ENCODE measurements around the gene PLEK. TPM values are rescaled to one million over a fixed set of nuclear protein-coding genes. Genes with fewer than 3 reads are reported as not detected.
"Not testable (repeated sequence)": the region's sequence is repeated elsewhere in the genome, so short reads cannot be mapped to it uniquely, and the experiment has no call there.

PLEK gene
- total and polyA plus RNA-seq, 5 experiments from 2014 or later, result 2.6 to 148 (median 3.9) TPM

DNA sequence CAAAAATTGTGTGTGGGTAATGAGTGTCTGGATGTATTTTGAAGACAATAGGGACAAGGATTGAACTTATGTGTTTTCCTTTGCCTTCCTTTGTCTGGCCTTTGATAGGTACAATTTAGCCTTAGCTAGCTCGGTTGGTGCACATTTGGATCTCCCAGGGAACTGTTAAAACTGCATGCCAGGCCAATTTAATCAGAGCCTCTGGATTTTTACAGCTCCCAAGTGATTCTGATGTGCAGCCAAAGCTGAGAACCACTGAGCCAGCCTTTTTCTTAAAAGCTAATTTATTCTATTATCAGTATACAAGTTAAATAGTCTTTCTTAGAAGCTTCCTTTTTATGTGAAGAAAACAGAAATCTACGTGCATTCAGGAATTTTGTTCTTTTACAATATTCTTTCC, 25.0 kb downstream of the PLEK start:
- no peak for DNase-seq
- no peak overlapping the region for H3K4me3 Mint-ChIP-seq
- no peaks in the 10 kb centered on the region for H3K36me3 Mint-ChIP-seq
- peak overlapping the region in 2 of 10 donors; percentile 40 to 72 for H3K27ac Mint-ChIP-seq
- peaks cover 0 to 2% (median 0%) of the 10 kb centered on the region in 5 donors for H3K27me3 Mint-ChIP-seq
- peaks cover 13 to 69% (median 26%) of the 10 kb centered on the region in 4 donors for H3K4me1 Mint-ChIP-seq
- ATAC-seq, result no peak
- no peaks in the 10 kb centered on the region for H3K9me3 Mint-ChIP-seq
- POLR2A ChIA-PET, result no interaction called here

GRCh38 chr2:68390586-68390985, 25.5 kb downstream of the PLEK start:
- ATAC-seq (no peak), DNase-seq (no peak)
- Mint-ChIP-seq H3K27me3 (peaks cover 0 to 2% (median 0%) of the 10 kb centered on the region in 5 donors), H3K36me3 (no peaks in the 10 kb centered on the region), H3K4me1 (peaks cover 12 to 65% (median 23%) of the 10 kb centered on the region in 4 donors), H3K4me3 (no peak overlapping the region), H3K9me3 (no peaks in the 10 kb centered on the region), H3K27ac (peak overlapping the region in 3 of 10 donors; percentile 36 to 77 (median 69))
- POLR2A ChIA-PET, result no interaction called here

DNA sequence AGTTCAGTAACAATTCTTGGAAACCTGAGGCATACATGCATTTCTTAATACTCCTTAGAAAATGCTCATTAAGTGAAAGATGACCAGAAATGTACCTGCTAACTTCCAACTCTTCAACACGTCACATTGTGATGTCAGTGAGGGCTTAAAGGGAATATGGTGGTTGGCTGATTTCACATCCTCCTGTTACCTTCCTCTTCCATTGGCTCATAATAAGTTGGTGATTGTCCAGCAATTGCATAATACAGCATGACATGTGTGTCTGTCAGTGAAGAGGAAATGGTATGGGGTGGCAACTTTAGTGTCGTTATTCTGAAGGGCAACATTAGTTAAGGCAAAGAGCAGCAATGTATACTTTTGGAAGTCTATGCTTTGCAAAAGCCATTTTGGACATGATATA, 26.0 kb downstream of the PLEK start:
- Mint-ChIP-seq H3K9me3 (no peaks in the 10 kb centered on the region), H3K36me3 (no peaks in the 10 kb centered on the region), H3K27ac (peak overlapping the region in 3 of 10 donors; percentile 36 to 77 (median 69)), H3K4me3 (no peak overlapping the region), H3K4me1 (peaks cover 10 to 61% (median 20%) of the 10 kb centered on the region in 4 donors), H3K27me3 (peaks cover 0 to 2% (median 0%) of the 10 kb centered on the region in 5 donors)
- ATAC-seq, result no peak
- POLR2A ChIA-PET, result no interaction called here
- no peak for DNase-seq

- DNase-seq (no peak), ATAC-seq (no peak)
- Mint-ChIP-seq H3K36me3 (no peaks in the 10 kb centered on the region), H3K27ac (peak overlapping the region in 2 of 10 donors; percentile 6 to 38), H3K27me3 (peaks cover 0 to 2% (median 0%) of the 10 kb centered on the region in 5 donors), H3K4me3 (no peak overlapping the region), H3K4me1 (peaks cover 10 to 56% (median 20%) of the 10 kb centered on the region in 4 donors), H3K9me3 (no peaks in the 10 kb centered on the region)
- POLR2A ChIA-PET, result no interaction called here
These were observed 26.8 kb downstream of the PLEK start for GRCh38 chr2:68391869-68392268.

DNA sequence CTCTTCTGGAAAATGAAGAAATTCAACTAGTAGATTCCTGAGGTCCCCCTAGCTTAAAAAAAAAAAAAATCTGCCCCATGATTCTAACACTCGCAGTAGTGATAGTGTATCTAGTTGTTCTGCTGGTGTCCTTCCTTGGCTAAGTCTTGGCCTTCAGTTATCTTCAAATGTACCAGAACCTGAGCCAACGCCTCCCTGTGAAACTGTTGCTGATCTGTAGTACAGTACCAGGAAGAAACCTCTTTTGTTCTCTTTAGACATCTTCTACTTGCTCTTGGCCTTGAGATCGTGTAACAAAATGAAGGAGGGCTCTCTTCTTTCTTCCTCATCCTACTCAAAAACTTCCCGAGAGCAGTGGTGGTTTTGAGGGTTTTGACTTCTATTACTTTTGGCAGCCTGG, 31.0 kb downstream of the PLEK start:
- peaks cover 0 to 28% (median 6%) of the 10 kb centered on the region in 9 donors for H3K9me3 Mint-ChIP-seq
- H3K36me3 Mint-ChIP-seq, result peaks cover 0 to 11% (median 0%) of the 10 kb centered on the region in 3 donors
- ATAC-seq, result no peak
- peak overlapping the region in 1 of 10 donors; percentile 65 for H3K27ac Mint-ChIP-seq
- H3K4me3 Mint-ChIP-seq, result no peak overlapping the region
- DNase-seq, result no peak
- peaks cover 0 to 37% (median 0%) of the 10 kb centered on the region in 4 donors for H3K4me1 Mint-ChIP-seq
- H3K27me3 Mint-ChIP-seq, result peaks cover 0 to 5% (median 0%) of the 10 kb centered on the region in 5 donors
- POLR2A ChIA-PET, result no interaction called here

DNA sequence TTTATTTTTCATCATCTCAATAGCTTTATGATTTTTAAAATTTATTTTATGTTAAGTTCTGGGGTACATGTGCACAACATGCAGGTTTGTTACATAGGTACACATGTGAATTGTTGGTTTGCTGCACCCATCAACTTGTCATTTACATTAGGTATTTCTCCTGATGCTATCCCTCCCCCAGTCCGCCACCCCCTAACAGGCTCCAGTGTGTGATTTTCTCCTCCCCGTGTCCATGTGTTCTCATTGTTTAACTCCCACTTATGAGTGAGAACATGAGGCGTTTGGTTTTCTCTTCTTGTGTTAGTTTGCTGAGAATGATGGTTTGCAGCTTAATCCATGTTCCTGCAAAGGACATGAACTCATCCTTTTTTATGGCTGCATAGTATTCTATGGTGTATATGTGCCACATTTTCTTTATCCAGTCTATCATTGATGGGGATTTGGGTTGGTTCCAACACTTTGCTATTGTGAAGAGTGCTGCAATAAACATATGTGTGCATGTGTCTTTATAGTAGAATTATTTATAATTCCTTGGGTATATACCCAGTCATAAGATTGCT, 32.7 kb downstream of the PLEK start:
- ATAC-seq, DNase-seq, H3K4me3 Mint-ChIP-seq, POLR2A ChIA-PET: not testable (repeated sequence)
- H3K36me3 Mint-ChIP-seq, result peaks cover 0 to 15% (median 4%) of the 10 kb centered on the region in 3 donors
- peaks cover 0 to 34% (median 12%) of the 10 kb centered on the region in 9 donors for H3K9me3 Mint-ChIP-seq
- H3K27ac Mint-ChIP-seq, result peak overlapping the region in 1 of 10 donors; percentile 50
- peaks cover 0 to 39% (median 3%) of the 10 kb centered on the region in 4 donors for H3K4me1 Mint-ChIP-seq
- H3K27me3 Mint-ChIP-seq, result peaks cover 0 to 11% (median 3%) of the 10 kb centered on the region in 5 donors

DNA sequence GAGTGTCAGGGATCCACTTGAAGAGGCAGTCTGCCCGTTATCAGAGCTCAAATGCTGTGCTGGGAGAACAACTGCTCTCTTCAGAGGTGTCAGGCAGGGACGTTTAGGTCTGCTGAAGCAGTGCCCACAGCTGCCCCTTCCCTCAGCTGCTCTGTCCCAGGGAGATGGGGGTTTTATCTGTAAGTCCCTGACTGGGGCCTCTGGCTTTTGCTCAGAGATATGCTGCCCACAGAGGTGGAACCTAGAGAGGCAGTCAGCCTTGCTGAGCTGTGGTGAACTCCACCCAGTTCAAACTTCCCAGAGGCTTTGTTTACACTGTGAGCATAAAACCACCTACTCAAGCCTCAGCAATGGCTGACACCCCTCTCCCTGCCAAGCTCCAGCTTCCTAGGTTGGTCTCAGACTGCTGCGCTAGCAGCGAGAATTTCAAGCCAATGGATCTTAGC, 38.1 kb downstream of the PLEK start:
- ATAC-seq, result no peak
- H3K4me3 Mint-ChIP-seq, result peak overlapping the region in 1 of 10 donors; percentile 40
- no peak for DNase-seq

DNA sequence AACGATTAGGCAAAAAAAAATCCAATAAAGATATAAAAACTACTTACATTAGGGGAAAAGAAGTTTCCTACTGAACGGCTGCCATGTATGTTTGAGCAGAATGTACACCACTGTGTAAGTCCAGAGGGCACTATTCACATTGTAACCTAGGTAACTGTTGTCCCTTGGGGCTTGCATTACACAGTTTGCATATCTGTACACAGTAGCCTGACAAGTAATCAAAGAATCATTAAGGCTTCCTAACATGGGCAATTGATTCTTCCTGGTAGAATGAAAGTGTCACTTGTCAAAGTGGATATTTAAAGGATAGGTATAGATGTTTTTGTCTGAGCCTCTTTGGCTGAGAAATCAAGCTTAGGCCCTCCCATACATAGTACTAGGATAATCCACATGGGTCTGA, 39.1 kb downstream of the PLEK start:
- POLR2A ChIA-PET, result no interaction called here
- peaks cover 0 to 16% (median 4%) of the 10 kb centered on the region in 3 donors for H3K36me3 Mint-ChIP-seq
- ATAC-seq (no peak), DNase-seq (no peak)
- peaks cover 0 to 62% (median 3%) of the 10 kb centered on the region in 4 donors for H3K4me1 Mint-ChIP-seq
- H3K4me3 Mint-ChIP-seq, result no peak overlapping the region
- H3K27me3 Mint-ChIP-seq, result peaks cover 5 to 25% (median 13%) of the 10 kb centered on the region in 5 donors
- peak overlapping the region in 1 of 10 donors; percentile 78 for H3K27ac Mint-ChIP-seq
- peaks cover 0 to 50% (median 25%) of the 10 kb centered on the region in 9 donors for H3K9me3 Mint-ChIP-seq

More for the DNA sequence above, 38.1 kb downstream of the PLEK start:
- POLR2A ChIA-PET, result no interaction called here
- H3K27me3 Mint-ChIP-seq, result peaks cover 5 to 25% (median 13%) of the 10 kb centered on the region in 5 donors
- H3K36me3 Mint-ChIP-seq, result peaks cover 0 to 21% (median 4%) of the 10 kb centered on the region in 3 donors
- peak overlapping the region in 2 of 10 donors; percentile 59 to 78 for H3K27ac Mint-ChIP-seq
- H3K4me1 Mint-ChIP-seq, result peaks cover 0 to 64% (median 3%) of the 10 kb centered on the region in 4 donors
- peaks cover 0 to 53% (median 22%) of the 10 kb centered on the region in 9 donors for H3K9me3 Mint-ChIP-seq

DNA sequence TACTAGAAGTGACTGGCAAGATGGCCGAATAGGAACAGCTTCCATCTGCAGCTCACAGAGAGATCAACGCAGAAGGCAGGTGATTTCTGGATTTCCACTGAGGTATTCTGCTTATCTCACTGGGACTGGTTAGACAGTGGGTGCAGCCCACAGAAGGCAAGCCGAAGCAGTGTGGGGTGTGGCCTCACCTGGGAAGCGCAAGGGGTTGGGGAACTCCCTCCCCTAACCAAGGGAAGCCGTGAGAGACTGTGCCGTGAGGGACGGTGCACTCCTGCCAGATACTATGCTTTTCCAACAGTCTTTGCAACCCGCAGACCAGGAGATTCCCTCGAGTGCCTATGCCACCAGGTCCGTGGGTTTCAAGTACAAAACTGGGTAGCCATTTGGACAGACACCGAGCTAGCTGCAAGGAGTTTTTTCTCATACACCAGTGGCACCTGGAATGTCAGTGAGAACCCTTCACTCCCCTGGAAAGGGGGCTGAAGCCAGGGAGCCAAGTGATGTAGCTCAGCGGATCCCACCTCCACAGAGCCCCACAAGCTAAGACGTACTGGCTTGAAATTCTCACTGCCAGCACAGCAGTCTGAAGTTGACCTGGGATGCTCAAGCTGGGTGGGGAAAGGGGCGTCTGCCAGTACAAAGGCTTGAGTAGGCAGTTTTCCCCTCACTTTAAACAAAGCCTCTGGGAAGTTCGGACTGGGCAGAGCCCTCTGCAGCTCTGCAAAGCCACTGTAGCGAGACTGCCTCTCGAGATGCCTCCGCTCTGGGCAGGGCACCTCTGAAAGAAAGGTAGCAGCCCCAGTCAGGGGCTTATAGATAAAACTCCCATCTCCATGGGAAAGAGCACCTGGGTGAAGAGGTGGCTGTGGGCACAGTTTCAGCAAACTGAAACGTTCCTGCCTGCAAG, 40.1 kb downstream of the PLEK start:
- H3K4me3 Mint-ChIP-seq, result no peak overlapping the region
- POLR2A ChIA-PET, result interaction anchor here (0.7 kb wide), 1 partner anchor 62 kb away, joined by 3 read pairs; the partner anchor contains the start of gene FBXO48
- peaks cover 0 to 15% (median 4%) of the 10 kb centered on the region in 3 donors for H3K36me3 Mint-ChIP-seq
- H3K27ac Mint-ChIP-seq, result peak overlapping the region in 1 of 10 donors; percentile 53
- H3K4me1 Mint-ChIP-seq, result peaks cover 0 to 62% (median 3%) of the 10 kb centered on the region in 4 donors
- peaks cover 0 to 46% (median 19%) of the 10 kb centered on the region in 9 donors for H3K9me3 Mint-ChIP-seq
- DNase-seq (no peak), ATAC-seq (no peak)
- H3K27me3 Mint-ChIP-seq, result peaks cover 5 to 25% (median 13%) of the 10 kb centered on the region in 5 donors

DNA sequence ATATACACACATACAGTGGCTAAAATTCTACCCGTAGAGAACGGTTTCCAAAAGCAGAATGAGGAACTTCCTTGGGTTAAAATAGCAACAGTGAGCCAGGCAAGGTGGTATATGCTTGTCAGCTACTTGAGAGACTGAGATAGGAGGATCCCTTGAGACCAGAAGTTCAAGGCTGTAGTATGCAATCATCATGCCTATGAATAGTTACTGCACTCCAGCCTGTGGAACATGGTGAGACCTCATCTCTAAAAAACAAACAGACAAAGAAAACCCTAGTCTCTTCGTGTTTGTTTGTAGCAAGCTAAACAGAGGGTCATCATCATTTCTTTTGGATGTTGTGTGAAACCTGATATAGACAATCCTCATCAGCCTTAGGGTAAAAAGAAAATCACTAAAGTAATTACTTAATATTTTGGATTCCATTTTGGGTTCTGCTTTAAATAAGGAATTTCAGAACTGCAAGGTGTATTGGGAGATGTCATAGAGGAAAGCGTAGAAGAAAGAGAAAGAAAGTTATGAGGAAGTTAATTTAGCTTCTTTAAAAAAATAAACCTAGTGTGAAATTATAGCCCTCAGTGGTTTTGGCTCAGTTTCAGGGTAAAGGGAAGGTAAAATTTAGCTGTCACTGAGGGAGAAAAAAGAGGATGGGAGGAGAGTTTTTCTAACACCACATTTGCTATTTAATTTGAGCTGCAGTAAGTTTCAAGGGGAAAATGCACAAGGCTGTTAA, 46.5 kb downstream of the PLEK start:
- H3K27ac Mint-ChIP-seq, result peak overlapping the region in 4 of 10 donors; percentile 33 to 66 (median 58)
- H3K9me3 Mint-ChIP-seq, result peaks cover 0 to 20% (median 8%) of the 10 kb centered on the region in 9 donors
- POLR2A ChIA-PET, result interaction anchor here (1.1 kb wide), 1 partner anchor 10 kb away, joined by 3 read pairs; no protein-coding TSS in a partner anchor
- H3K4me1 Mint-ChIP-seq, result peaks cover 3 to 49% (median 11%) of the 10 kb centered on the region in 4 donors
- peaks cover 0 to 5% (median 0%) of the 10 kb centered on the region in 3 donors for H3K36me3 Mint-ChIP-seq
- H3K4me3 Mint-ChIP-seq, result peak overlapping the region in 3 of 10 donors; percentile 22 to 56 (median 48)
- DNase-seq (peak in 1 of 10 donors; percentile 16), ATAC-seq (peak in 1 of 2 donors; percentile 52)
- H3K27me3 Mint-ChIP-seq, result peaks cover 0 to 9% (median 0%) of the 10 kb centered on the region in 5 donors

DNA sequence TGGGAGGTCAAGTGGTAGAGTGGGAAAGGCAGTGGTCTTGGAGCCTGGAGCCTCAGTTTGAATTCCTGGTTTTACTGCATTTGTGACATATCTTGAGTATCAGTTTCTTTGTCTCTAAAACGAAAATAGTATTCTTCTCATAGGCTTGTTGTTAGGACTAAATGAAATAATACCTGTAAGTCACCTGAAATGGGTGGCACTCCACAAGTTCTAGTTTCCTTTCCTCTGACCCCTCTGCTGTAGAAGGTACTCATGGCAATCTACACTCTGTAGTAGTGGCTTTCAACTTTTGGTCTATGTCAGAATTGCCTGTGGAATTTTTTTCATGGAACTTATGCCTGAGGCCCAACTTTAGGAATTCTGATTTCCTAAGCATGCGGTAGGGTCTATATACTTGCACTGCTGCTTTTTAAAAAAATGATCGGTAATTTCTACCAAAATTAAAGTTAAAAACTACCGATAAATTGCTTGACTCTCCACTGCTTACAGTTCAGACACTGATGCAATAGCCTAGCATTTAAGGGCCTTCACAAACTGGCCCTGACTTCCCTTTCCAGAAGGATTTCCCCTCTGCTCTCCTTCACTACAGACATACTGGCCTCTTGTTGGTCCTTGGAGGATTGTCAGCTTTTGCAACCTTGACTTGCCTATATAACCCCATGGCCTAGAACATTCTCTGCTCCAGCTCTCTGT, 47.2 kb downstream of the PLEK start:
- Mint-ChIP-seq H3K27me3 (peaks cover 0 to 6% (median 2%) of the 10 kb centered on the region in 5 donors), H3K9me3 (peaks cover 0 to 13% (median 4%) of the 10 kb centered on the region in 9 donors), H3K4me3 (peak overlapping the region in 2 of 10 donors; percentile 22 to 56), H3K36me3 (peaks cover 0 to 5% (median 0%) of the 10 kb centered on the region in 3 donors), H3K4me1 (peaks cover 3 to 55% (median 11%) of the 10 kb centered on the region in 4 donors), H3K27ac (peak overlapping the region in 3 of 10 donors; percentile 54 to 66 (median 61))
- DNase-seq, result no peak
- ATAC-seq, result no peak
- POLR2A ChIA-PET, result interaction anchor here (1.1 kb wide), 1 partner anchor 9 kb away, joined by 3 read pairs; no protein-coding TSS in a partner anchor
